Psoas muscle (tissue), 8 donors: ENCODE data around the gene SYNDIG1. TPM values are rescaled to one million over a fixed set of nuclear protein-coding genes. Genes with fewer than 3 reads are reported as not detected.

ENCODE experiments used
- ATAC-seq, 4 donors: fragments of 200-7000 bp; cut with Tn5 transposase; one replicate each; pipeline ENCODE4 v1.9.1; 2020; ENCODE audit warnings: moderate library complexity in 3 of 4, mild to moderate bottlenecking in 2 of 4
- DNase-seq, 2 donors: peaks; one replicate each; pipeline ENCODE4 v3.0.0-alpha.2; 2020
- H3K27ac ChIP-seq: fragments of 200-600 bp; one replicate; pipeline ENCODE4 v1.8.0; 2022
- H3K27me3 ChIP-seq, 3 donors: fragments of 200-600 bp in 1 of 3; one replicate each; pipeline versions ENCODE4 v1.6.1 to v1.8.0; 2013 to 2022; ENCODE audit warnings: low read length in 2 of 3, mild to moderate bottlenecking in 2 of 3, moderate library complexity in 1 of 3; ENCODE audit not compliant: insufficient read depth in 3 of 3
- H3K36me3 ChIP-seq, 2 donors: fragments of 200-600 bp in 1 of 2; one replicate each; pipeline versions ENCODE4 v1.6.1 to v1.8.0; 2013 to 2022; ENCODE audit warnings: low read depth in 1 of 2, mild to moderate bottlenecking in 1 of 2, moderate library complexity in 1 of 2; ENCODE audit not compliant: insufficient read depth in 1 of 2
- H3K4me1 ChIP-seq: fragments of 200-600 bp; one replicate; pipeline ENCODE4 v1.8.0; 2022
- H3K4me3 ChIP-seq: fragments of 200-600 bp; one replicate; pipeline ENCODE4 v1.8.0; 2022; ENCODE audit warnings: mild to moderate bottlenecking
- H3K9me3 ChIP-seq: fragments of 200-600 bp; one replicate; pipeline ENCODE4 v1.8.0; 2022
- WGBS, 3 donors: extraction: QIAGEN DNeasy Blood & Tissue Kit; methylation state at CpG; one replicate each; pipeline versions ENCODE4 v1.1.6 to v1.1.7; 2013; 5-methylcytosine and 5-hydroxymethylcytosine counted together
- intact Hi-C, 2 donors: fragments of 100-400 bp; cut with DNase I; formaldehyde crosslinking; loops; one replicate each; pipeline versions ENCODE4 v1.11.0 to v1.14.2; 2022
- polyA plus RNA-seq, 3 donors: library from polyadenylated mRNA; stranded (reverse); fragments of 200-250 nt; gene quantifications; one replicate each; pipeline ENCODE4 v1.2.3, GENCODE V29; 2013
- total RNA-seq, 4 donors: library from RNA; stranded (reverse); fragmentation: NEBNext Ultra II Directional in 2 of 4; extraction: Animal tissue kit (Norgen Biotek cat#: 25700) in 2 of 4; gene quantifications; one replicate each; pipeline versions ENCODE4 v1.2.1 to v1.2.4, GENCODE V29; 2021 to 2023
- TF ChIP-seq, protein P1 (sequence below): fragments of 200-600 bp; IDR thresholded peaks from one replicate; pipeline ENCODE4 v1.8.0; 2022; ENCODE audit warnings: antibody characterized with exemption
- donor health status: healthy with polysubstance abuse.
- donor health status: DM: no; HTN: no; CAD: no; lungs with moderate emphysema.
- donor health status: Bipolar disorder and iron deficiency.
- donor health status: healthy.
- donor health status: DM: yes; HTN: yes; CAD: no.
- donor health status: DM: no; HTN: no; CAD: no.
- donor health status: DM: no; HTN: no; CAD: no.
- donor health status: DM: yes; HTN: yes; CAD: no.

SYNDIG1 gene
- total and polyA plus RNA-seq, 7 donors = 0.03 to 0.10 TPM; not detected in 5

DNA sequence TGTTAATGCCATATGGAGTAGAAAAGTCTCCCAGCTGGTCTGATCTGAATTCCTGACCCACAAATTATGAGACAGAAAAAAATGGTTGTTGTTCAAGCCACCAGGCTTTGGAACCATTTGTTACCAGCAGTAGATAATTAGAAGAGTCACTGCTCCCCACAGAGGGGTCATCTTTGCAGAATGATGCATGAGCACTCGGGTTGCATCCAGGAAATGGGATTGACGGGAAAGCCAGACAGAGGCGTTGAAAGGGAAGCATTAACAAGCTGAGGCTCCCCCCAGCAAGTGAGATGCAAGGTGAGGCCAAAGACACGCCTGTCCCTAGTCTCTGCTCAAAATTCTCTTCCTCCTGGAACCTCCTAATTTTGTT lies 182.5 kb downstream of the SYNDIG1 start:
- intact Hi-C loops = loop anchor here (10.0 kb wide), 2 partner anchors 57 to 1707 kb away; no protein-coding TSS in a partner anchor
- H3K36me3 ChIP-seq = no peaks in the 10 kb centered on the region
- H3K4me1 ChIP-seq = no peaks in the 10 kb centered on the region
- no peak overlapping the region for H3K4me3 ChIP-seq
- H3K27ac ChIP-seq = no peak overlapping the region
- H3K27me3 ChIP-seq = peaks cover 0 to 4% (median 0%) of the 10 kb centered on the region in 3 donors
- no peak for DNase-seq
- H3K9me3 ChIP-seq = peaks cover 5% of the 10 kb centered on the region
- no peak for ATAC-seq
- 63 to 71% (median 68%) methylated on average over 4 of the region's 4 CpGs for WGBS, 3 donors
- TF ChIP-seq, protein P1, sequence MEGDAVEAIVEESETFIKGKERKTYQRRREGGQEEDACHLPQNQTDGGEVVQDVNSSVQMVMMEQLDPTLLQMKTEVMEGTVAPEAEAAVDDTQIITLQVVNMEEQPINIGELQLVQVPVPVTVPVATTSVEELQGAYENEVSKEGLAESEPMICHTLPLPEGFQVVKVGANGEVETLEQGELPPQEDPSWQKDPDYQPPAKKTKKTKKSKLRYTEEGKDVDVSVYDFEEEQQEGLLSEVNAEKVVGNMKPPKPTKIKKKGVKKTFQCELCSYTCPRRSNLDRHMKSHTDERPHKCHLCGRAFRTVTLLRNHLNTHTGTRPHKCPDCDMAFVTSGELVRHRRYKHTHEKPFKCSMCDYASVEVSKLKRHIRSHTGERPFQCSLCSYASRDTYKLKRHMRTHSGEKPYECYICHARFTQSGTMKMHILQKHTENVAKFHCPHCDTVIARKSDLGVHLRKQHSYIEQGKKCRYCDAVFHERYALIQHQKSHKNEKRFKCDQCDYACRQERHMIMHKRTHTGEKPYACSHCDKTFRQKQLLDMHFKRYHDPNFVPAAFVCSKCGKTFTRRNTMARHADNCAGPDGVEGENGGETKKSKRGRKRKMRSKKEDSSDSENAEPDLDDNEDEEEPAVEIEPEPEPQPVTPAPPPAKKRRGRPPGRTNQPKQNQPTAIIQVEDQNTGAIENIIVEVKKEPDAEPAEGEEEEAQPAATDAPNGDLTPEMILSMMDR = no peak

DNA sequence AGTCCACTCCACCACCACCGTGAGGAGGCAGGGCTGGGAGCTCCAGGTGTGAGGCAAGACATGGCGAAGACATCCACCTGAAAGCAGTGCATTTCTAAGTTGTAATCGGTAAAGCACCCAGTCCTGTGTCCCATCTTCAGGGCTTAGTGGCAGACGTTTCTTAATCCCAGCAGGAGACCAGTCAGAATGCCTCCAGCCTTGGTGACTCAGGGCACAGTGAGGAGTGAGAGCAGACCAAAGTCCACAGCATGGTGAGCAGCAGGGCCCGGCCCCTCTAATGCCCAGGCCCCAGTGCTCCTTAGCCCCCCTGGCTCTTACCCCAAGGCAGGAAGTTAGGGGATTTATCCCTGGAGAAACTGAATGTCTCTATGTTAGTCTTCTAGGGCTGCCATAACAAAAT lies 183.9 kb downstream of the SYNDIG1 start:
- TF ChIP-seq, protein P1 = no peak
- Histone ChIP-seq H3K27ac (no peak overlapping the region), H3K9me3 (peaks cover 5% of the 10 kb centered on the region), H3K4me3 (no peak overlapping the region), H3K4me1 (no peaks in the 10 kb centered on the region), H3K36me3 (no peaks in the 10 kb centered on the region), H3K27me3 (peaks cover 0 to 6% (median 4%) of the 10 kb centered on the region in 3 donors)
- intact Hi-C loops = loop anchor here (10.0 kb wide), 2 partner anchors 59 to 1709 kb away; no protein-coding TSS in a partner anchor
- WGBS, 3 donors = 72 to 89% (median 87%) methylated on average over 5 of the region's 5 CpGs
- ATAC-seq = no peak
- no peak for DNase-seq

DNA sequence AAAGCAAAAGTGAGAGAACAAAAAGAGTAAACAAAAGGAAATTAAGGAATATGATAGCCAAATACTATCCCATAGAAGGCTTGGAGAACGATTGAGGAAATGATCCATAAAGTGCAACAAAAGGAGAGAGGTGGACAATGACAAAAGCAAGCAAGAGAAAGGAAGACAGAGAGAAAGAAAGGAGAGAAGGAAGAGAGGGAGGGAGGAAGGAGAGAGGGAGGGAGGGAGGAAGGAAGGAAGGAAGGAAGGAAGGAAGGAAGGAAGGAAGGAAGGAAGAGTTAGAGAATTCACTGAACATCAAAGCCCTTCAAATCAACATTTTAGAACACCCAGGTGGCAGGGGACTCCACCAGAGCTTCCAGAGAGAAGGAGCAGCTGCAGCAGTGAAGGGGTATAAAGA lies 185.0 kb downstream of the SYNDIG1 start:
- Histone ChIP-seq H3K27me3 (peaks cover 0 to 7% (median 2%) of the 10 kb centered on the region in 3 donors), H3K36me3 (no peaks in the 10 kb centered on the region), H3K4me1 (no peaks in the 10 kb centered on the region), H3K9me3 (no peaks in the 10 kb centered on the region), H3K27ac (no peak overlapping the region), H3K4me3 (no peak overlapping the region)
- 47 to 50% (median 48%) methylated on average over 1 of the region's 1 CpG for WGBS, 3 donors
- ATAC-seq = no peak
- no peak for DNase-seq
- intact Hi-C loops = loop anchor here (10.0 kb wide), 2 partner anchors 60 to 1710 kb away; no protein-coding TSS in a partner anchor
- TF ChIP-seq, protein P1 = no peak

DNA sequence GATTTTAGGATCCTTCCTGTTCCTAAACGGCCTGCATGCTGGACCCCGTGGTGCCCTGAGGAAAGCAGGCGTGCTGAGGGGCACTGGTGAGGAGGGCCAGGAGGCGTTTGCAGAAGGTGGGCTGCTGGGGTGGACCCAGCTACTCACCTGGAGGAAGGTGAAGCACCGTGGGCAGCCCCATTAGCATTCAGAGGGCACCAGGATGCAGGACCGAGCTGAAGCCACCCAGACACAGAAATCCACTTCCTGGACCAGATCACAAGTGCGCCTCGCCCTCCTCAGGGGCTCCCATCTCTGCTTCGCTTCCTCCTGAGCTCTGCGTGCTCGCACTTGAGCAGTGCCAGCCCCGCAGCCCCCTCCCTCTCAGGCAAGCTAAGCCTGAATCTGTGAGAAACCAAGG lies 187.0 kb downstream of the SYNDIG1 start:
- Histone ChIP-seq H3K36me3 (no peaks in the 10 kb centered on the region), H3K27me3 (peaks cover 0 to 7% (median 0%) of the 10 kb centered on the region in 3 donors), H3K4me1 (no peaks in the 10 kb centered on the region), H3K4me3 (no peak overlapping the region), H3K27ac (no peak overlapping the region), H3K9me3 (no peaks in the 10 kb centered on the region)
- DNase-seq = no peak
- intact Hi-C loops = loop anchor here (10.0 kb wide), 2 partner anchors 62 to 1712 kb away; no protein-coding TSS in a partner anchor
- ATAC-seq = no peak
- TF ChIP-seq, protein P1 = no peak
- WGBS, 3 donors = 89 to 93% (median 90%) methylated on average over 12 of the region's 12 CpGs

DNA sequence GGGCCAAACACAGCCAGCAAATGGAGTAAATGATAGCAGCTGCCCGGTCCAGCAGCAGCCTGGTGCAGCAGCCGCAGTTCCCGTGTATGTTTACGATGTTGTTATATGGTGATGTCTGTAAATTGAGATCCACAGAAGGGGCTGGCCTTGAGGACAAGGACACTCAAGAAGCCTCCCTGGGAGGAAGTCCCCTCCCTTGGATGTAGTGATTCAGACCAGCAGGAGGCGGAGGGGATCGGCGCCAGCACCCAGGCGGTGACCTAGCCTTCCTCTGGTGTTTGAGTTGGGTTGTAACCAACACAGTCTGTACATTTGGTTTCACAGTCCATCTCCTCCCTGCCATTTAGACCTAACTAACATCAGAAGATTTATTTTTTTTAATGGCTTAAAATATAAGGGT lies 187.8 kb downstream of the SYNDIG1 start:
- no peak for DNase-seq
- ATAC-seq = no peak
- intact Hi-C loops = loop anchor here (10.0 kb wide), 2 partner anchors 62 to 1712 kb away; no protein-coding TSS in a partner anchor
- TF ChIP-seq, protein P1 = no peak
- Histone ChIP-seq H3K4me1 (no peaks in the 10 kb centered on the region), H3K36me3 (no peaks in the 10 kb centered on the region), H3K9me3 (no peaks in the 10 kb centered on the region), H3K4me3 (no peak overlapping the region), H3K27ac (no peak overlapping the region), H3K27me3 (peaks cover 0 to 7% (median 0%) of the 10 kb centered on the region in 3 donors)
- 84 to 88% (median 85%) methylated on average over 8 of the region's 8 CpGs for WGBS, 3 donors
